Sigmoid colon (tissue), 7 donors: ENCODE measurements around the gene BPIFB2. TPM values are rescaled to one million over a fixed set of nuclear protein-coding genes. Genes with fewer than 3 reads are reported as not detected.

Experiments used
- DNase-seq: peaks from one replicate; pipeline ENCODE4 v3.0.0-alpha.2; 2019
- H3K27ac ChIP-seq, 4 donors: fragments of 200-600 bp; sonication (generic); one replicate each; pipeline ENCODE4 v1.5.1; 2016 to 2019; ENCODE audit warnings: mild to moderate bottlenecking in 1 of 4
- H3K27me3 ChIP-seq, 3 donors: fragments of 200-600 bp; sonication (generic); one replicate each; pipeline ENCODE4 v1.5.1; 2019; ENCODE audit warnings: mild to moderate bottlenecking in 1 of 3
- H3K36me3 ChIP-seq, 4 donors: fragments of 200-600 bp; sonication (generic); one replicate each; pipeline ENCODE4 v1.5.1; 2016 to 2019
- H3K4me1 ChIP-seq, 4 donors: fragments of 200-600 bp; sonication (generic); one replicate each; pipeline ENCODE4 v1.5.1; 2017 to 2019
- H3K4me3 ChIP-seq, 4 donors: fragments of 200-600 bp; sonication (generic); one replicate each; pipeline ENCODE4 v1.5.1; 2017 to 2019; ENCODE audit warnings: mild to moderate bottlenecking in 2 of 4, moderate library complexity in 1 of 4
- H3K9me3 ChIP-seq, 4 donors: fragments of 200-600 bp in 3 of 4; sonication (generic) in 3 of 4; one replicate each; pipeline versions ENCODE4 v1.5.1 to v1.6.1; 2013 to 2019
- CTCF ChIP-seq, 4 experiments: fragments of 450-650 bp in 3 of 4; fragments of 200-600 bp in 1 of 4; IDR thresholded peaks; one replicate each; pipeline ENCODE4 v1.5.1; 2016 to 2019; ENCODE audit warnings: antibody characterized with exemption in 4 of 4, mild to moderate bottlenecking in 3 of 4, moderate library complexity in 2 of 4
- EP300 ChIP-seq, 4 donors: sonication (generic); formaldehyde crosslinking; IDR thresholded peaks; one replicate each; pipeline ENCODE4 v1.6.1; 2017; ENCODE audit warnings: antibody characterized with exemption in 4 of 4
- POLR2A ChIP-seq, 2 donors: fragments of 450-650 bp; IDR thresholded peaks; one replicate each; pipeline ENCODE4 v1.6.1; 2016; ENCODE audit warnings: antibody characterized with exemption in 2 of 2, mild to moderate bottlenecking in 2 of 2, moderate library complexity in 2 of 2
- POLR2AphosphoS5 ChIP-seq, 4 donors: sonication (generic); formaldehyde crosslinking; IDR thresholded peaks; one replicate each; pipeline ENCODE4 v1.6.1; 2017; ENCODE audit warnings: antibody characterized with exemption in 4 of 4
- WGBS, 2 donors: extraction: QIAGEN DNeasy Blood & Tissue Kit; methylation state at CpG; one replicate each; pipeline ENCODE4 v1.1.7; 2013; 5-methylcytosine and 5-hydroxymethylcytosine counted together
- intact Hi-C: fragments of 100-400 bp; cut with DNase I; formaldehyde crosslinking; loops from one replicate; pipeline ENCODE4 v1.15.1; 2023
- polyA plus RNA-seq, 3 donors: library from polyadenylated mRNA; stranded (reverse); fragments of 200-250 nt; gene quantifications; one replicate each; pipeline ENCODE4 v1.2.3, GENCODE V29; 2013
- total RNA-seq, 4 donors: library from RNA; depleted of rRNA; stranded (reverse); fragments of >200 nt; gene quantifications; one replicate each; pipeline ENCODE4 v1.1.0, GENCODE V29; 2016
- donor health status: healthy with polysubstance abuse.
- donor health status: Bipolar disorder and iron deficiency.
- donor health status: healthy.

Gene BPIFB2
- total and polyA plus RNA-seq, 7 donors, result not detected

DNA sequence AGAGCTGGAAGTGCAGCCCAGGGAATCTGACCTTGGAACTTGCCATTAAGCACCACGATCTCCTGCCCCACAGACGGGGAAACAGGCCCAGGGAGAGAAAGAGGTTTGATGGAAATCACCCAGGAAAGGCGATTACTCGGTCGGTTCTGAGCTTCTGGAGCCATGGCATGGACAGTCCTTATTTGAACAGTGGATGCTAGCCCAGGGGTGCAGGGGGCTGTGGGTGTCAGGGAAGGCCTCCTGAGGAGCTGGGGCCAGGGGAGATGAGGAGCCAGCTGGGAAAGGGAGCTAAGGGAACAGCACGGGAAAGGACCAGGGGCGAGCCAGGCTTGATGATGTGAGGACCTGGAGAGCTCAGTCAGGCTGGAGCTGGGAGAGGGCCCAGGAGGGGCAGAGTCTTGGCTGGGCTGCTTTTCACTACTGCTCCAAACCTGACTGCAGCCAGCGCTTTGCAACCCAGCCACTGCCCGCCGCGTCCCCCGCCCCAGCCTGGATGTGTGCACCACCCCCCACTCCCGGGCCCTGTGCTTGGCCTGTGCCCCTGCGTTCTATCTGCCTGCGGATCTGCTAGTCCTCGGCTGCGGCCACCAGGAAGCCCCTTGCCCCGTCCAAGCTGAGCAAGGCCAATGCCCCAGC is 21.1 kb upstream of the BPIFB2 start:
- TF ChIP-seq POLR2AphosphoS5 (IDR thresholded peaks at IDR 0.05), result no peak
- no peak for TF ChIP-seq CTCF (IDR thresholded peaks at IDR 0.05)
- no peak for TF ChIP-seq EP300 (IDR thresholded peaks at IDR 0.05)
- TF ChIP-seq POLR2A (IDR thresholded peaks at IDR 0.05), result no peak
- Histone ChIP-seq H3K9me3 (no peaks in the 10 kb centered on the region), H3K36me3 (no peaks in the 10 kb centered on the region), H3K27ac (no peak overlapping the region), H3K4me3 (no peak overlapping the region), H3K27me3 (no peaks in the 10 kb centered on the region), H3K4me1 (peaks cover 0 to 4% (median 0%) of the 10 kb centered on the region in 4 donors)
- intact Hi-C loops, result no loop called here
- WGBS, 2 donors, result 79 to 85% methylated on average over 18 of the region's 18 CpGs
- no peak for DNase-seq

- Histone ChIP-seq H3K4me3 (no peak overlapping the region), H3K27ac (no peak overlapping the region), H3K9me3 (no peaks in the 10 kb centered on the region), H3K27me3 (no peaks in the 10 kb centered on the region), H3K36me3 (no peaks in the 10 kb centered on the region), H3K4me1 (peaks cover 0 to 4% (median 0%) of the 10 kb centered on the region in 4 donors)
- DNase-seq, result no peak
- 76 to 84% methylated on average over 11 of the region's 11 CpGs for WGBS, 2 donors
- TF ChIP-seq CTCF (IDR thresholded peaks at IDR 0.05) (no peak), POLR2A (IDR thresholded peaks at IDR 0.05) (no peak), POLR2AphosphoS5 (IDR thresholded peaks at IDR 0.05) (no peak), EP300 (IDR thresholded peaks at IDR 0.05) (no peak)
- intact Hi-C loops, result no loop called here
Observed at GRCh38 chr20:32987044-32987825, 20.3 kb upstream of the BPIFB2 start.

DNA sequence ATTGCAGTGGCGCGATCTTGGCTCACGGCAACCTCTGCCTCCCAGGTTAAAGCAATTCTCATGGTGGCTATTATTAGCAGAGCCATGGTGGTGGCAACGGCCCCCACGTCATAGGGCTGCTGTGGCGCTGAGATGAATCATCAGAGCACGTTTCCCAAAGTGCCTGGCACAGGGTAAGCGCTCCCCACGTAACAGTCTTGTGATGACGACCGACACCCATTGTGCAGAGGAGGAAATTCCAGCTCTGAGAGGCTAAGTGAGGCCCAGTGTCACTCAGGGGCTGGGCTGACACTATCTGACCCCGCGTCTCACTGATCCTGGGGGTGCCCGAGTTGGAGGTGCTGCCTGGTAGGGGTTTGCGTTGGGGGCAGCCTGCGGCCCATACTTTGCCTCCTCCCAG is 19.5 kb upstream of the BPIFB2 start:
- H3K4me1 ChIP-seq, result no peaks in the 10 kb centered on the region
- no peaks in the 10 kb centered on the region for H3K36me3 ChIP-seq
- 75 to 83% methylated on average over 16 of the region's 16 CpGs for WGBS, 2 donors
- no peak overlapping the region for H3K27ac ChIP-seq
- no peak for TF ChIP-seq POLR2A (IDR thresholded peaks at IDR 0.05)
- intact Hi-C loops, result no loop called here
- no peak overlapping the region for H3K4me3 ChIP-seq
- H3K9me3 ChIP-seq, result no peaks in the 10 kb centered on the region
- no peak for DNase-seq
- H3K27me3 ChIP-seq, result no peaks in the 10 kb centered on the region

- no peaks in the 10 kb centered on the region for H3K4me1 ChIP-seq
- intact Hi-C loops, result no loop called here
- no peaks in the 10 kb centered on the region for H3K27me3 ChIP-seq
- H3K36me3 ChIP-seq, result no peaks in the 10 kb centered on the region
- H3K27ac ChIP-seq, result no peak overlapping the region
- DNase-seq, result no peak
- no peak overlapping the region for H3K4me3 ChIP-seq
- TF ChIP-seq EP300 (IDR thresholded peaks at IDR 0.05) (no peak), POLR2AphosphoS5 (IDR thresholded peaks at IDR 0.05) (no peak), POLR2A (IDR thresholded peaks at IDR 0.05) (no peak), CTCF (IDR thresholded peaks at IDR 0.05) (no peak)
- H3K9me3 ChIP-seq, result no peaks in the 10 kb centered on the region
- WGBS, 2 donors, result 85 to 91% methylated on average over 14 of the region's 14 CpGs
Observed at GRCh38 chr20:32989507-32990283, 17.8 kb upstream of the BPIFB2 start.

GRCh38 chr20:32990426-32990825 is 17.1 kb upstream of the BPIFB2 start:
- no peaks in the 10 kb centered on the region for H3K4me1 ChIP-seq
- TF ChIP-seq EP300 (IDR thresholded peaks at IDR 0.05), result no peak
- WGBS, 2 donors, result 66 to 72% methylated on average over 3 of the region's 3 CpGs
- H3K27me3 ChIP-seq, result no peaks in the 10 kb centered on the region
- H3K36me3 ChIP-seq, result no peaks in the 10 kb centered on the region
- intact Hi-C loops, result no loop called here
- H3K27ac ChIP-seq, result no peak overlapping the region
- H3K9me3 ChIP-seq, result peaks cover 0 to 5% (median 0%) of the 10 kb centered on the region in 4 donors
- no peak overlapping the region for H3K4me3 ChIP-seq
- no peak for DNase-seq
